Nephron (organoid): ENCODE measurements around the gene NUDT4.
"Not testable (repeated sequence)": the region's sequence is repeated elsewhere in the genome, so short reads cannot be mapped to it uniquely, and the experiment has no call there.

Experiments
- H3K27ac Mint-ChIP-seq, 3 experiments: 2 replicates each; pipeline ENCODE4 v1.8.0; 2020; ENCODE audit warnings: mixed read lengths in 3 of 3, mild to moderate bottlenecking in 2 of 3, moderate library complexity in 1 of 3
- H3K27me3 Mint-ChIP-seq: 2 replicates; pipeline ENCODE4 v1.8.0; 2021; ENCODE audit warnings: low read depth, mild to moderate bottlenecking, moderate library complexity, mixed read lengths
- H3K36me3 Mint-ChIP-seq: 2 replicates; pipeline ENCODE4 v1.8.0; 2020; ENCODE audit warnings: low read depth, mixed read lengths
- H3K4me1 Mint-ChIP-seq: 2 replicates; pipeline ENCODE4 v1.8.0; 2020; ENCODE audit warnings: mixed read lengths
- H3K4me3 Mint-ChIP-seq, 3 experiments: 2 replicates each; pipeline ENCODE4 v1.8.0; 2020; ENCODE audit warnings: mild to moderate bottlenecking in 3 of 3, mixed read lengths in 3 of 3, moderate library complexity in 2 of 3
- H3K9me3 Mint-ChIP-seq: 2 replicates; pipeline ENCODE4 v1.8.0; 2020; ENCODE audit warnings: mixed read lengths
- TF ChIP-seq, protein P1 (sequence below), 3 experiments: fragments of 200-600 bp; sonication (generic); IDR thresholded peaks; one replicate each; pipeline ENCODE4 v1.5.0; 2021; ENCODE audit warnings: antibody characterized with exemption in 3 of 3; ENCODE audit not compliant: unreplicated experiment in 3 of 3

NUDT4 gene

DNA sequence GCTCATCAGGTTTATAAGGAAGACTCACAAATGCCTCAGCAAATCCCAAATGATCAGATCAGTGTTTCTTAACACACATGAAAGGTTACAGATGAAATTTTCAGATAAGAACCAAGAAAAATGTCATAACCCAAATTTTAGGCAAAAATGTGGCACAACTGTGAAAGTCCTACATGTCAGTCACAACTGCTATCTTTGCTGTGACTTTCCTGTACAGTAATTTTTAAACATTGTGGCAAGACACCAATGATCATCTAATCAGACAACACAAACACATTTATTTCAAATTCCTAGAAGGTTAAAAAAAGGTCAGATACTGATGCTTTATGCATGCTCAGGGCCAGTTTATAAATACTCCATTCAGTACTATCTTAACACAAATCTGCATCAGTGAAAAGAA is 31.1 kb downstream of the NUDT4 start:
- Mint-ChIP-seq H3K27ac (no peak overlapping the region), H3K9me3 (no peaks in the 10 kb centered on the region), H3K4me3 (no peak overlapping the region), H3K36me3 (peaks cover 53% of the 10 kb centered on the region), H3K4me1 (peaks cover 38% of the 10 kb centered on the region), H3K27me3 (no peaks in the 10 kb centered on the region)
- TF ChIP-seq, protein P1, sequence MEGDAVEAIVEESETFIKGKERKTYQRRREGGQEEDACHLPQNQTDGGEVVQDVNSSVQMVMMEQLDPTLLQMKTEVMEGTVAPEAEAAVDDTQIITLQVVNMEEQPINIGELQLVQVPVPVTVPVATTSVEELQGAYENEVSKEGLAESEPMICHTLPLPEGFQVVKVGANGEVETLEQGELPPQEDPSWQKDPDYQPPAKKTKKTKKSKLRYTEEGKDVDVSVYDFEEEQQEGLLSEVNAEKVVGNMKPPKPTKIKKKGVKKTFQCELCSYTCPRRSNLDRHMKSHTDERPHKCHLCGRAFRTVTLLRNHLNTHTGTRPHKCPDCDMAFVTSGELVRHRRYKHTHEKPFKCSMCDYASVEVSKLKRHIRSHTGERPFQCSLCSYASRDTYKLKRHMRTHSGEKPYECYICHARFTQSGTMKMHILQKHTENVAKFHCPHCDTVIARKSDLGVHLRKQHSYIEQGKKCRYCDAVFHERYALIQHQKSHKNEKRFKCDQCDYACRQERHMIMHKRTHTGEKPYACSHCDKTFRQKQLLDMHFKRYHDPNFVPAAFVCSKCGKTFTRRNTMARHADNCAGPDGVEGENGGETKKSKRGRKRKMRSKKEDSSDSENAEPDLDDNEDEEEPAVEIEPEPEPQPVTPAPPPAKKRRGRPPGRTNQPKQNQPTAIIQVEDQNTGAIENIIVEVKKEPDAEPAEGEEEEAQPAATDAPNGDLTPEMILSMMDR (IDR thresholded peaks at IDR 0.05; ENCODE audit: unreplicated experiment in 3 of 3): no peak

DNA sequence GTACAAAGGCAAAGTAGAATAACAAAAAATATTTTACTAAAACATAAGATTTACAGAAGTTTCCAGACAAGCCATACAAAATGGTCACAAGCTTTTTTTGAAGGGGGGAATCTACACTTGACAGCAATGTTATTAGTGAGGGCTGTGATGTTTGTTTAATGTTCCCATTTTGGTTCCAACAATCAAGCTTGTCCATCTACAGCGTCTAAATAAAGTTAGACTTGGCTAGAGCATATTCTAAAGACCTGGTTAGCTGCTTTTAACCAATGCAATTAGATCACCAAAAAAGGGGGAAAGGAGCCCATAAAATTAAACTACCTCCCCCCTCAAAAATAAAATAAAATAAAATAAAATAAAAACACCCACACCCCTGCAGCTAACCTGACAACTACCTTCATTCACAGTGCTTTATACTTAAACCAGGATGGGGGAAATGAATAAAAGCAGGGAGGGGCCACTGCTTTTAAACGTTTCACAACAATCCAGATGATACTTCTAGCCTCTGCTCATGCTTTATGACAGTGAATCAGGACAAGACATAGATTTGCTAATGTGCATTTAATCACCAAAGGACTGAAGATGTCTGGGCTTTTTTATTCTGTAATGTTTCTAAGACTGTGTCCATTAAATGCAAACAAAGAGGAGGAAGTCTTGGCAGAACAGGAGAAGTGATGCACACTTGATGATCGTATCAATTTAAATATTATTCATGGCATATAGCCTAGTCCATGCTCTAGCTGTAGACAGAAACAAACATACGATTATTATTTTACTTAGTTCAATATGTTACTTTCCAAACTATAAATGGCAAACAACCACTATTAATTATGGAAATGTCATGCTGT is 31.8 kb downstream of the NUDT4 start:
- H3K36me3 Mint-ChIP-seq: peaks cover 52% of the 10 kb centered on the region
- peaks cover 34% of the 10 kb centered on the region for H3K4me1 Mint-ChIP-seq
- H3K27me3 Mint-ChIP-seq, H3K27ac Mint-ChIP-seq, H3K9me3 Mint-ChIP-seq, H3K4me3 Mint-ChIP-seq: not testable (repeated sequence)

DNA sequence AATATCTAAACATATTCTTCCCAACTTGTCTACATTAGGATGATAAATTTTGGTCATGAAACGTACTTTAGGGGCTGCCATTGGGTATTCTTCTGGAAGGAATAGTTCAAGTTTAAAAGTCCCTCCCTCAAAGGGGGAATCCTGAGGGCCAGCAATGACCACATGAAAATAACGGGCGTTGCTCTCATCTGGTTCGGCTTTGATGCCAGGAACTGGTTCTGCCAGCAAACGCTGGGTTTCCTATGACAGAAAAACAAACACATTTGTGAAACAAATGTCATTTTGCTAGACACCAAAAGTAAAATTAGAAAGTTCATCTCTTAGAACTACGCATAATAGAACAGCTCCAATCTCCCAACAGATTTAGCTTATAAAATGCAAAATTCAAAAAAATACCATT is 33.3 kb downstream of the NUDT4 start:
- peaks cover 44% of the 10 kb centered on the region for H3K36me3 Mint-ChIP-seq
- H3K9me3 Mint-ChIP-seq, H3K27ac Mint-ChIP-seq, H3K4me3 Mint-ChIP-seq, H3K27me3 Mint-ChIP-seq: not testable (repeated sequence)
- H3K4me1 Mint-ChIP-seq: peaks cover 44% of the 10 kb centered on the region

DNA sequence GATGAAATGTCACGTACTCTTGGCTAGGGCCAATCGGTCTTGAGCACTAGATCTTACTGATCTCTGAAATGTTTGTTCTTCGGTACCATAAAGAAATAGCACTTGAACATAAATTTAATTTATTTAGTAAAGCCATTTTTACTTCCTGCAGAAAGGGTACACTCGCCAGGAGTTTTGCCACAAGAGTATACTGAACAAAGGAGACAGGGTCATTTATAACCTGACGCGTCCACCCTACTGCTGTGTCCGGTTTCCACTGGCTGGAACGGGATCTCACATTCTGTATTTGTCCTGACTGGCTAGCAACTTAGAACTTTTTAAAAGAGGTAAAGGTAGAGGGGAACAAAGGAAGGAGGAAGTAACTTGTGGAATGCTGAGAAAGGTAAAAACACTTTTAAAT is 34.7 kb downstream of the NUDT4 start:
- Mint-ChIP-seq H3K36me3 (peaks cover 34% of the 10 kb centered on the region), H3K27ac (peak overlapping the region in 2 of 3 experiments; percentile 63 to 81), H3K4me1 (peaks cover 44% of the 10 kb centered on the region)
- not testable (repeated sequence) for H3K27me3 Mint-ChIP-seq, H3K9me3 Mint-ChIP-seq, H3K4me3 Mint-ChIP-seq

DNA sequence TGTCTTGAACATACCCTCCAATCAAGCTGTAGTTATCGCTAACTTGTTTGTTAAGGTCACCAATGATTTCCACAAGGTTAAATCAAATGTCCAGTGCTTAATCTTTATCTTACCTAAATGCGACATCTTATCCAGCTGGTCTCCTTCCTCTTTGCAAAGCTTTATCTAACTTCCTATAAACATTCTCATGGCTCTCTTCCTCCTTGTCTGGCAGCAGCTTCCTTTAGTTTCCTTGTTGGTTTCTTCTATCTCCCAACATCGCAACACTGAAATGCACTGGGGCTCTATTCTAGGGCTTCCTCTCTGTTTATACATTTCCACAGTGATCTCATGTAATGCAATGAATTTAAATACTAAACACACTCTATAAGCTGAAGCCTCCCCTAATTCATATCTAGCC is 35.3 kb downstream of the NUDT4 start:
- Mint-ChIP-seq H3K27me3 (no peaks in the 10 kb centered on the region), H3K27ac (peak overlapping the region in 1 of 3 experiments; percentile 26), H3K9me3 (no peaks in the 10 kb centered on the region), H3K4me1 (peaks cover 44% of the 10 kb centered on the region), H3K36me3 (peaks cover 34% of the 10 kb centered on the region), H3K4me3 (no peak overlapping the region)
- TF ChIP-seq, protein P1 (IDR thresholded peaks at IDR 0.05; ENCODE audit: unreplicated experiment in 3 of 3): no peak

DNA sequence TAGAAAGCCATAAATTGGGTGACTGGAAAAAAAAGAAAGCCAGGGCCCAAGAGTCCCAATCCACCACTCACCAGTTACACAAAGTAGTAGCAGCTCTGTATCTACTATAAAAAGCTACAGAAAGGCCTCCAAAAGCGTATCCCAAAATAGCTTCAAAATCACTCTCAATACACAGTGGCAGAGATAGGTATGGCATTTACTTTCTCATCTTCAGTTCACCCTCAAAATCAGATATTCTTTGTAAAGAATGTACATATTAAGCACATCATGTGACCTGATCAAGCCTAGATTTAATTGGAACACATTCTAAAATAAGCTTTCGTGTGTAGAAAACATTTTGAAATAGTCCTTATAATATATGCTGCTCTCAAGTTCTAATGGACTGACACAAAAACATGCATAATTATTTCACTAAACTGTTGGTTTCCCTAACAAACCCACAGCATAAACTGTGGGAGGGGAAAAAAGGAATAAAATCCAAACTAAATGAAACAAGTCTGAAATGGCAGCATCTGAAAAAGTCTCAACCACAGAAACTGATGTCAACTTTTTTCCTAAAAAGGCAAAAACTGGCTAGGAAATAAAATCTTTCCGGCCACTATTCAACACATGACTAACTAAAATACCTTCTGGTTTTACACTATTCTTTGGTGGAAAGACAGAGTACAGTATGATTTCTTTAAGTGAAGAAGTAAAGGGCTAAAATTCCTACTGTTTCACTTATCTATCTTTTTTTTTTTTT is 38.2 kb downstream of the NUDT4 start:
- Mint-ChIP-seq H3K4me3 (no peak overlapping the region), H3K36me3 (peaks cover 14% of the 10 kb centered on the region)
- TF ChIP-seq, protein P1 (IDR thresholded peaks at IDR 0.05; ENCODE audit: unreplicated experiment in 3 of 3): no peak

DNA sequence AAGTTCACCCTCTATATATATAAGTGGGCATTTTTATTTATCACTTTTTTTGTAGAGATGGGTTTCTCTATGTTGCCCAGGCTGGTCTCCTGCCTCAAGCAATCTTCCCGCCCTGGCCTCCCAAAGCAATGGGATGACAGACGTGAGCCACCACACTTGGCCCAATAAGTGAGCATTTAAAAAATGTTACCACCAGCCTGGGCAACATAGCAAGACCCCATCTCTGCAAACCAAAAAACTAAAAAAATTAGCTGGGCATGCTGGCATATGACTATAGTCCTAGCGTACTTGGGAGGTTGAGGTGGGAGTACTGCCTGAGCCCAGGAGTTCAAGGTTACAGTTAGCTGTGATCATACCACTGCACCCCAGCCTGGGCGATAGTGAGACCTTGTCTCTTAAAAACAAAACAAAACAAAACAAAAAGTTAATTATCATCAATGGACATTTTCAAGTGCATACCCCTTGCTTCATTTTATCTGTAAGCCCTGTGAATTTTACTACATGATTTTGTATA is 40.3 kb downstream of the NUDT4 start:
- Mint-ChIP-seq H3K27me3 (no peaks in the 10 kb centered on the region), H3K4me3 (no peak overlapping the region), H3K9me3 (no peaks in the 10 kb centered on the region), H3K27ac (no peak overlapping the region), H3K4me1 (peaks cover 38% of the 10 kb centered on the region), H3K36me3 (peaks cover 5% of the 10 kb centered on the region)
- TF ChIP-seq, protein P1 (IDR thresholded peaks at IDR 0.05; ENCODE audit: unreplicated experiment in 3 of 3): no peak

More for the DNA sequence above, 38.2 kb downstream of the NUDT4 start:
- Mint-ChIP-seq H3K9me3 (no peaks in the 10 kb centered on the region), H3K27me3 (no peaks in the 10 kb centered on the region), H3K4me1 (peaks cover 39% of the 10 kb centered on the region), H3K27ac (peak overlapping the region; percentile 15 to 56 (median 24))
